BE2C (cell line): Measurements from ENCODE around the gene TELO2.

ENCODE experiments used
- DNase-seq: peaks from one replicate; pipeline ENCODE4 v3.0.0-alpha.2; 2020
- H3K27me3 ChIP-seq: fragments of 250-450 bp; sonication (Bioruptor Pico); 2 replicates; pipeline ENCODE4 v1.5.1; 2020; ENCODE audit warnings: mild to moderate bottlenecking
- H3K36me3 ChIP-seq: fragments of 250-450 bp; sonication (Bioruptor Pico); 2 replicates; pipeline ENCODE4 v1.5.1; 2020; ENCODE audit warnings: mild to moderate bottlenecking
- H3K4me1 ChIP-seq: fragments of 250-450 bp; sonication (Bioruptor Pico); 2 replicates; pipeline ENCODE4 v1.5.1; 2020
- H3K4me3 ChIP-seq: 2 replicates; pipeline ENCODE4 v1.5.1; 2011; ENCODE audit warnings: low read depth, low read length
- H3K9me3 ChIP-seq: fragments of 250-450 bp; sonication (Bioruptor Pico); 2 replicates; pipeline ENCODE4 v1.5.1; 2020
- TF ChIP-seq, protein P1 (sequence below): IDR thresholded peaks from 2 replicates; pipeline ENCODE4 v1.5.1; 2012; ENCODE audit warnings: mild to moderate bottlenecking, low read depth, low read length

The TELO2 gene

DNA sequence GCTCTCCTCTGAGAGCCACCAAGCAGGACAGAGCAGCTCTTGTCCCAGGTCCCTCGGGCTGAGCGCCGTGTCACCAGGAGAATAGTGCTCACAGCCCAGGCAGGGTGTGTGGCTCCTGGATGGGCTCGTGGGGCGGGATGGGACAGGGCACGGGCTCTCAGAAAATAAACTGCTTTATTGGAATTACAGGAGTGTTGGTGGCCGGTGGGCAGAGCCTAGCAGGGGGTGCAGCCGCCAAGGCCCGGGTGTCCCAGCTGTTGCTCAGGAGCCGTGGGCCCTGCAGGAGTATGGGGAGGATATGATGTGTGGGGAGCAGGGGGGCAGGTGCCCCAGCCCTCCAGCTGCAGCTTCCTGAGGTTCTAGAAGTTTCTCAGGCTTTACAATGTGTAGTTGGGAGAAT is 17.1 kb downstream of the TELO2 start:
- TF ChIP-seq, protein P1, sequence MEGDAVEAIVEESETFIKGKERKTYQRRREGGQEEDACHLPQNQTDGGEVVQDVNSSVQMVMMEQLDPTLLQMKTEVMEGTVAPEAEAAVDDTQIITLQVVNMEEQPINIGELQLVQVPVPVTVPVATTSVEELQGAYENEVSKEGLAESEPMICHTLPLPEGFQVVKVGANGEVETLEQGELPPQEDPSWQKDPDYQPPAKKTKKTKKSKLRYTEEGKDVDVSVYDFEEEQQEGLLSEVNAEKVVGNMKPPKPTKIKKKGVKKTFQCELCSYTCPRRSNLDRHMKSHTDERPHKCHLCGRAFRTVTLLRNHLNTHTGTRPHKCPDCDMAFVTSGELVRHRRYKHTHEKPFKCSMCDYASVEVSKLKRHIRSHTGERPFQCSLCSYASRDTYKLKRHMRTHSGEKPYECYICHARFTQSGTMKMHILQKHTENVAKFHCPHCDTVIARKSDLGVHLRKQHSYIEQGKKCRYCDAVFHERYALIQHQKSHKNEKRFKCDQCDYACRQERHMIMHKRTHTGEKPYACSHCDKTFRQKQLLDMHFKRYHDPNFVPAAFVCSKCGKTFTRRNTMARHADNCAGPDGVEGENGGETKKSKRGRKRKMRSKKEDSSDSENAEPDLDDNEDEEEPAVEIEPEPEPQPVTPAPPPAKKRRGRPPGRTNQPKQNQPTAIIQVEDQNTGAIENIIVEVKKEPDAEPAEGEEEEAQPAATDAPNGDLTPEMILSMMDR = no peak
- H3K4me3 ChIP-seq = no peak overlapping the region
- no peaks in the 10 kb centered on the region for H3K9me3 ChIP-seq
- no peak for DNase-seq
- H3K27me3 ChIP-seq = no peaks in the 10 kb centered on the region
- H3K36me3 ChIP-seq = peaks cover 23% of the 10 kb centered on the region
- H3K4me1 ChIP-seq = peaks cover 17% of the 10 kb centered on the region

GRCh38 chr16:1510941-1511351 is 17.8 kb downstream of the TELO2 start:
- no peak for DNase-seq
- Histone ChIP-seq H3K4me1 (peaks cover 17% of the 10 kb centered on the region), H3K4me3 (no peak overlapping the region), H3K9me3 (no peaks in the 10 kb centered on the region), H3K27me3 (no peaks in the 10 kb centered on the region), H3K36me3 (peaks cover 20% of the 10 kb centered on the region)
- TF ChIP-seq, protein P1 = no peak

GRCh38 chr16:1511662-1512569 is 18.8 kb downstream of the TELO2 start:
- TF ChIP-seq, protein P1 = no peak
- Histone ChIP-seq H3K36me3 (peaks cover 18% of the 10 kb centered on the region), H3K4me1 (peaks cover 17% of the 10 kb centered on the region), H3K27me3 (no peaks in the 10 kb centered on the region), H3K4me3 (no peak overlapping the region), H3K9me3 (no peaks in the 10 kb centered on the region)
- no peak for DNase-seq

DNA sequence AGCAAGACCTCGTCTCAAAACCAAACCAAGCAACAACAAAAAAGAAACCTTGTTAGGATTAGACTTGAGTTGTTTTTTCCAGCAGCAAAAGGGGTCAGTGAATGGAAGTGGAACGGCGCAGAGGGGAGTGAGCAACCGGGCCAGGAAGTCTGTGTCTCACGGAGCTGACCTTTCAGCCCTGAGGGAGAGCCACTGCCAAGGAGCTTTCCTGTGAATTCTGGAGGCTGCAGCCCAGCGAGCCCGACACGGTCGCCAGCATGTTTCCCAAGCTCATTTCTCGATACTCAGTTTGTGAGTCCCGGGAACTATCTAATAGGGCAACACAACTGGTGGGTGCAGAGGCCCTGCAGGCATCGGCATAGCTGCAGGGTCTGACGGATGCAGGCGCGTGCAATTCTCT is 19.6 kb downstream of the TELO2 start:
- no peaks in the 10 kb centered on the region for H3K9me3 ChIP-seq
- TF ChIP-seq, protein P1 = no peak
- H3K36me3 ChIP-seq = peaks cover 12% of the 10 kb centered on the region
- H3K4me1 ChIP-seq = peaks cover 17% of the 10 kb centered on the region
- no peak for DNase-seq
- H3K4me3 ChIP-seq = no peak overlapping the region
- no peaks in the 10 kb centered on the region for H3K27me3 ChIP-seq

DNA sequence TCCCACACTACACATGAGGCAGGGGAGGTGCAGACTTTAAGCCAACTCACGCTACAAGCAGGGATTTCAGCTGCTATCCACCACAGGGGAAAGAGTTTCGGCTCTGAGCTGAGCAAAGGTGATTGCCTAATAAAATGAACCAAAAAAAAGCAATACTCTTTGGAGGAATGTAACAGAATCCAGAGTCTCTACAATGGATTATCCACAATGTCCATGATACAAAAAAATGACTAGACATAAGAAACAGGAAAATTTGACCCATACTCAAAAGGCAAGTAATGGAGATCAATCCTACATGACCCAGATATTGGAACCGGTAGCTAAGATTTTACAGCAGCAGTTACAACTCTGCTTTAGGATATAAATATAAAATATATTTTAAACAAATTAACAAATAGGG is 21.3 kb downstream of the TELO2 start:
- peaks cover 7% of the 10 kb centered on the region; the same call in 1 of the 2 replicates for H3K4me1 ChIP-seq
- H3K9me3 ChIP-seq = no peaks in the 10 kb centered on the region
- H3K36me3 ChIP-seq = peaks cover 12% of the 10 kb centered on the region
- H3K27me3 ChIP-seq = no peaks in the 10 kb centered on the region
- no peak for DNase-seq
- no peak overlapping the region for H3K4me3 ChIP-seq
- TF ChIP-seq, protein P1 = no peak

DNA sequence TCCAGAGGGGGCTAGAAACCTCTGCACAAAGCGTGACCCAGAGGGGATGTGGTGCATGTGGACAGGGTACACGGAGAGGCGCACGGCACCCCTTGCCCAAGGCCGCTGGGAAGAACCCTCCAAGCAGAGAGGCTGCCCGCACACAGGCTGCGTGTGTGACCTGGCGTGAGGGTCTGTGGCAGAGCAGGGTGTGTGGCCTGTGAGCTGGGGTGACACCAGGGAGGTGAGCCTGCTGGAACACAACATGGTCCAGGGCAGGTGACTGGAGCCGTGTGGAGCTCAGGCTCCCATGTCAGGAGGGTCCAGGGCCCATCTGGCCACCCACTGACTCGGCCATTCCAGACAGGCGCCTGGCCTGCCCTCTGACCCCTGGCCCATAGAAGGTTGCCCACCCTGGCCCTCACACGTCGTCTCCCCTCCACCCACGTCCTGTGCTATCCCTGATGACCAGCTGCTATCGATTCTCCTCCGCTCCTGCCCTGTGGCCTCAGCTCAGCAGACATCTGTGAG is 25.5 kb downstream of the TELO2 start:
- Histone ChIP-seq H3K27me3 (no peaks in the 10 kb centered on the region), H3K4me3 (no peak overlapping the region), H3K4me1 (no peaks in the 10 kb centered on the region), H3K9me3 (no peaks in the 10 kb centered on the region), H3K36me3 (no peaks in the 10 kb centered on the region)
- DNase-seq = no peak
- TF ChIP-seq, protein P1 = no peak
